Type B pancreatic cell (in vitro differentiated cells): Measurements from ENCODE around the gene PHF2. TPM values are rescaled to one million over a fixed set of nuclear protein-coding genes. Genes with fewer than 3 reads are reported as not detected.

Experiments used
- DNase-seq: peaks from one replicate; pipeline ENCODE4 v3.0.0; 2021; ENCODE audit warnings: mixed read lengths; ENCODE audit not compliant: unreplicated experiment; ENCODE audit errors: extremely low spot score
- H3K27ac Mint-ChIP-seq: 2 replicates; pipeline ENCODE4 v1.8.0; 2021; ENCODE audit warnings: mild to moderate bottlenecking, mixed read lengths
- H3K27me3 Mint-ChIP-seq: 2 replicates; pipeline ENCODE4 v1.8.0; 2021; ENCODE audit warnings: mixed read lengths
- H3K36me3 Mint-ChIP-seq: 2 replicates; pipeline ENCODE4 v1.8.0; 2021; ENCODE audit warnings: mixed read lengths
- H3K4me1 Mint-ChIP-seq: one replicate; pipeline ENCODE4 v1.8.0; 2021; ENCODE audit warnings: mixed read lengths; ENCODE audit not compliant: unreplicated experiment
- H3K4me3 Mint-ChIP-seq: 2 replicates; pipeline ENCODE4 v1.8.0; 2021; ENCODE audit warnings: mild to moderate bottlenecking, mixed read lengths
- H3K9me3 Mint-ChIP-seq: 2 replicates; pipeline ENCODE4 v1.8.0; 2021; ENCODE audit warnings: mixed read lengths
- total RNA-seq: library from RNA; stranded (reverse); gene quantifications from 2 replicates; pipeline ENCODE4 v1.2.1, GENCODE V29; 2021; ENCODE audit warnings: low replicate concordance
- TF ChIP-seq, protein P1 (sequence below): fragments of 200-600 bp; sonication (generic); conservative IDR thresholded peaks from 2 replicates; pipeline ENCODE4 v1.5.0; 2021; ENCODE audit warnings: antibody characterized with exemption, mild to moderate bottlenecking

Gene PHF2
- total RNA-seq, 1 donor from 2014 or later = 34.7 TPM

DNA sequence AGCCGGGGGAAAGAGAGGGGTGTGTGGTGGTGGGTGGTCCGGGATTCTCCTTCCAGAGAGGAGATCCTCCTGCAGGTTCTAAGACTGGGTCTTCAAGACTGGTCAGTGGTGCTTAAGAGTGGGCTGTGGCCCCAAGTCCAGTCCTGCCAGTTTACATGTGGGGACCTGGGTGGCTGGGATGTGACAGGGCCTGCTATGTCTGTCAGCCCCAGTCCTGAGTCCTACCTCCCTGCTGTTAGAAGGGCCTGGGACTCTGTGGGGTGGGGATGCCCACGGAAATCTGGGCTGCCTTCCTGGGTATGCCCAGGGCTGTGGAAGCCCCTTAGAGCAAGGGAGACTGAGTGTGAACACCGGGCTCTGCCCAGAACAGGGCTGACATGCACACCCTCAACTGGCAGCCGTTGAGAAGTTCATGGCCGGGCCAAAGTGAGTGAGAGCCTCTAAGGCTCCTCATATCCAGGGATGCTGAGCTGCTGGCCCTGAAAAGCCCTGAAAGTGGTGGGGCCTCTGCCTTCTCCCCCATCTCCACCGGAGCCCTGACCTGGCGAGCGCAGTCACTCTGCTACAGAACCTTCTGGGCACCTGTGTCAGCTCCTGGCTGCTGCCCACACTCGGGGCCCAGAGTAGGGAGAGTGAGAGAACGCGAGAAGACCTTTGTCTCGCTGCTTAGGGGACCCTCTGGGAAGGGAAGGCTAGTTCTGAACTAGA, 1.7 kb downstream of the PHF2 start:
- peak overlapping the region; percentile 92 for H3K4me3 Mint-ChIP-seq
- peak overlapping the region; percentile 92 for H3K27ac Mint-ChIP-seq
- peaks cover 50% of the 10 kb centered on the region for H3K4me1 Mint-ChIP-seq
- no peaks in the 10 kb centered on the region for H3K9me3 Mint-ChIP-seq
- TF ChIP-seq, protein P1, sequence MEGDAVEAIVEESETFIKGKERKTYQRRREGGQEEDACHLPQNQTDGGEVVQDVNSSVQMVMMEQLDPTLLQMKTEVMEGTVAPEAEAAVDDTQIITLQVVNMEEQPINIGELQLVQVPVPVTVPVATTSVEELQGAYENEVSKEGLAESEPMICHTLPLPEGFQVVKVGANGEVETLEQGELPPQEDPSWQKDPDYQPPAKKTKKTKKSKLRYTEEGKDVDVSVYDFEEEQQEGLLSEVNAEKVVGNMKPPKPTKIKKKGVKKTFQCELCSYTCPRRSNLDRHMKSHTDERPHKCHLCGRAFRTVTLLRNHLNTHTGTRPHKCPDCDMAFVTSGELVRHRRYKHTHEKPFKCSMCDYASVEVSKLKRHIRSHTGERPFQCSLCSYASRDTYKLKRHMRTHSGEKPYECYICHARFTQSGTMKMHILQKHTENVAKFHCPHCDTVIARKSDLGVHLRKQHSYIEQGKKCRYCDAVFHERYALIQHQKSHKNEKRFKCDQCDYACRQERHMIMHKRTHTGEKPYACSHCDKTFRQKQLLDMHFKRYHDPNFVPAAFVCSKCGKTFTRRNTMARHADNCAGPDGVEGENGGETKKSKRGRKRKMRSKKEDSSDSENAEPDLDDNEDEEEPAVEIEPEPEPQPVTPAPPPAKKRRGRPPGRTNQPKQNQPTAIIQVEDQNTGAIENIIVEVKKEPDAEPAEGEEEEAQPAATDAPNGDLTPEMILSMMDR = no peak
- DNase-seq = no peak
- peaks cover 3% of the 10 kb centered on the region for H3K36me3 Mint-ChIP-seq
- H3K27me3 Mint-ChIP-seq = no peaks in the 10 kb centered on the region

DNA sequence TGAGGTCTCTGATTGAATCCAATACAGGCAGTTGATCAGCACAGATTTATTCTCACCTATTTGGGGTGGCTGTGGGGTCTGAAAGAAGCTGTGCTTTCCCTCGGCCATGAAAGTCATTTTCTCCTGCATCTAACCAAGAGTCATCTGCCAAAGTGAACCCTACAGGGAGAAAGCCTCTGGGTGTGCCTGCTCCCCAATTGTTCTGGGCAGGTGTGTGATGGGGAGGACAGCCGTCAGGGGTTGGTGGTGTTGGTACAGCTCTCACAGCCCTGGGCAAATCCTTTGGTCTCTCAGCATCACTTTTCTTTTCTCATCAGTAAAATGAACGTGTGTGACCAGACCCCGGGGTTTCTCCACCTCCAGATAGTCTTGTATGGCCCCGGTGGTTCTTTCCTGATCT, 2.5 kb downstream of the PHF2 start:
- Mint-ChIP-seq H3K27me3 (no peaks in the 10 kb centered on the region), H3K4me3 (peak overlapping the region; percentile 92), H3K27ac (peak overlapping the region; percentile 81), H3K36me3 (peaks cover 4% of the 10 kb centered on the region), H3K4me1 (peaks cover 50% of the 10 kb centered on the region), H3K9me3 (no peaks in the 10 kb centered on the region)
- TF ChIP-seq, protein P1 = no peak
- DNase-seq = no peak

DNA sequence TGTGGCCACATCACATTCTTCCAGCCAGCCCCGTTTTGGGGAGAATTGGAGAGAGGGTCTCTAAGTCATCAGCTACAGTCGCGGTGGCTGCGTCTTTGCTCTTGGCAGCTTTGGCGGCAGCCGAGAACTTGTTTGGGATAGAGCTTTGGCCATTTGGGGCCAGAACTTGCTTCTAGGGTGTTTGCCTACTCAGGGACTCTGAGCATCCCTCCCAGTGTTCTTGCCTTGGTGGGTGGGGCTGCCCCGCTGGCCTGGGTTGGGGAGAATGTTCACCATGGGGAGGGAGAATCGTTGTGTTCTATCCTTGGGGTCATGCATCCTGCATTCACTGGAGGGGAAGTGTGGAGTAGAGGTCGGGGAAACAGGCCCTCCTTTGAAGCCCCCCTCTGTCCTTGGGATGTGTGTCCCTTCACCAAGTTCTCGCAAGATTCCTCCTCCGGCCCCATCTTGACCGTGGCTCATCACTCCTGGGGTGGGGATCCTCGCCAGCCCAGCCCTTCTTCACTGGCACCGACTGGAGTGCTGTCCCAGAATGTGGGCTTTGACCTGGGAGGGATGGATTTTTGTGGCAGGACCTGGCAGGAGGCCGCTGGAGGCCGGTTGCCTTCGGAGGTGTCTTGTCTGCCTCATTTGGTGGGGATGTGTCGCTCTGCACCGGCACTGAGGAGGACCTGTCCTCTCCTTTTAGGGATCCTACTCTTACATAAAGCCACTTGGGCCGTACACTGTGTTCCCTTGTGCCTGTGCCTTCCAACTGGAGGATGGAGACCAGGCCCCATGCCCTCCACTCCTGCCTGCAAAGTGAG, 3.5 kb downstream of the PHF2 start:
- Mint-ChIP-seq H3K4me1 (peaks cover 50% of the 10 kb centered on the region), H3K36me3 (peaks cover 11% of the 10 kb centered on the region), H3K9me3 (peaks cover 6% of the 10 kb centered on the region), H3K27ac (peak overlapping the region; percentile 86), H3K27me3 (no peaks in the 10 kb centered on the region), H3K4me3 (peak overlapping the region; percentile 92)
- DNase-seq = no peak
- TF ChIP-seq, protein P1 = no peak

DNA sequence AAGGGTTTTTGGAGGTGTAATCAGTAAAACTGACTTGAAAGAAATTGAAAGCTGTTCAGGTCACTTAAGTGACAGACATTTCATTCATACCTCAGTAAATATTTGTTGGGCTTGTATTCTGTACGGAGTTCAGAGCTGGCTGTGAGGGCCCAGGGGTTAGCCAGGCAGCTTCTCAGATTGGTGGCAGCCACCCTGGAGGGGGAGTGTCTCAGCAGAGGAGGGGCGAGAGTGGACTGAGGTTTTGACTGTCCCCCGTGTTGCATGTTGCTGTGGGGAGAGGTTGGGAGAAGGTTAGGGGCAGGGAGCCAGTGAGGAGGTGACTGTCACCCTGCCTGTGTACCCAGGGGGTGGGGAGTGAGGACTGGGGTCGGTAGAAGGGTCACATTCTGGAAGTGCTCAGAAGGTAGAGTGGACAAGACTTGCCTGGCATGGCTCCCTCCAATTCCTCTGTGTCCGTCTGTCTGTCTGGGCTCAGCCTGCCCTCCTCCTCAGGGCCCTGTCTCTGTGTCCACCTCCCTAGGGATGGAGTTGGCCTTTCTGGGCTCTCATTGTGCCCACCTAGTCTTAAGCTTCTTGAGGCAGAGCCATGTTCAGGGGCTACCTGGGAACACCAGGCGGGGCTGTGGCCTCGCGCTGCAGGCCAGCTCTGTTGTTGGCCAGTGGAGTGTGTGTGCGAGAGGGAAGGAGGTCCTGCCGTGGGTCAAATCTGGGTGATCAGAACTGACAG, 4.4 kb downstream of the PHF2 start:
- H3K4me1 Mint-ChIP-seq = peaks cover 45% of the 10 kb centered on the region
- peak overlapping the region; percentile 71 for H3K4me3 Mint-ChIP-seq
- peaks cover 13% of the 10 kb centered on the region for H3K36me3 Mint-ChIP-seq
- no peak for DNase-seq
- H3K9me3 Mint-ChIP-seq = peaks cover 6% of the 10 kb centered on the region
- peak overlapping the region; percentile 86 for H3K27ac Mint-ChIP-seq
- H3K27me3 Mint-ChIP-seq = no peaks in the 10 kb centered on the region
- TF ChIP-seq, protein P1 = no peak

DNA sequence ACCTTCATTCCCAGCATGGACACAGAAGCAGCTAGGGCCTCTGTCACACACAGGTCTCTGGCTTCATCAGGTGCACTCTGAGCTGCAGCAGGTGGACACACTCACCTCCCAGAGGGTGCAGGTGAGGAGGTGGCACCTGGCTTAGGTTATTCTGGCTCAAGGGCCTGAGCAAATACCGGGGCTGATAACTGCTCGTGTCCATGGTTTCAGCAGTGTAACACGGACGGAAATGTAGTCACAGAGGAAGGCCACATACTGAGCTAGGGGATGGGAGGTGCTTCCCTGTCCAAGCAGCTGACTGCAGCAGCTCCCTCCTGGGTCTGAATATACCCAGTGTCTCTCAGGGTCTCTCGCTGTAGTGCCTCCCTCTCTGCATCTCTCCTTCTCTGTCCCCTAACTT, 5.7 kb downstream of the PHF2 start:
- Mint-ChIP-seq H3K27me3 (no peaks in the 10 kb centered on the region), H3K4me1 (peaks cover 52% of the 10 kb centered on the region), H3K27ac (peak overlapping the region; percentile 86), H3K4me3 (no peak overlapping the region), H3K36me3 (peaks cover 13% of the 10 kb centered on the region), H3K9me3 (peaks cover 6% of the 10 kb centered on the region)
- TF ChIP-seq, protein P1 = no peak
- DNase-seq = no peak
